Smooth muscle cell (in vitro differentiated cells): Measurements from ENCODE around the gene RECQL5. TPM values are rescaled to one million over a fixed set of nuclear protein-coding genes. Genes with fewer than 3 reads are reported as not detected.

ENCODE experiments used
- DNase-seq: peaks from one replicate; lab custom pipeline; 2025; ENCODE audit not compliant: unreplicated experiment; lab: John Stamatoyannopoulos, UW
- H2AFZ ChIP-seq: fragments of 200-600 bp; sonication (generic); 2 replicates; pipeline ENCODE4 v1.6.0; 2016; ENCODE audit warnings: antibody characterized with exemption, low read depth, mild to moderate bottlenecking
- H3F3A ChIP-seq: fragments of 200-600 bp; sonication (generic); 2 replicates; pipeline ENCODE4 v1.6.0; 2017; ENCODE audit warnings: antibody characterized with exemption, low read depth
- H3K27ac ChIP-seq: fragments of 200-600 bp; sonication (generic); 2 replicates; pipeline ENCODE4 v1.5.1; 2016; ENCODE audit warnings: low read depth, mild to moderate bottlenecking
- H3K27me3 ChIP-seq: fragments of 200-600 bp; sonication (generic); 2 replicates; pipeline ENCODE4 v1.6.1; 2016; ENCODE audit warnings: low read depth, mild to moderate bottlenecking
- H3K36me3 ChIP-seq: fragments of 200-600 bp; sonication (generic); 2 replicates; pipeline ENCODE4 v1.5.1; 2016; ENCODE audit warnings: low read depth
- H3K4me1 ChIP-seq: fragments of 200-600 bp; sonication (generic); 2 replicates; pipeline ENCODE4 v1.5.1; 2016; ENCODE audit warnings: low read depth
- H3K4me2 ChIP-seq: fragments of 200-600 bp; sonication (generic); 2 replicates; pipeline ENCODE4 v1.6.0; 2016; ENCODE audit warnings: mild to moderate bottlenecking
- H3K4me3 ChIP-seq: fragments of 200-600 bp; sonication (generic); 2 replicates; pipeline ENCODE4 v1.5.1; 2016; ENCODE audit warnings: mild to moderate bottlenecking
- H3K79me2 ChIP-seq: fragments of 200-600 bp; sonication (generic); 2 replicates; pipeline ENCODE4 v1.6.0; 2016; ENCODE audit warnings: low read depth, mild to moderate bottlenecking
- H3K9ac ChIP-seq: fragments of 200-600 bp; sonication (generic); 2 replicates; pipeline ENCODE4 v1.6.0; 2016; ENCODE audit warnings: low read depth
- H3K9me3 ChIP-seq: fragments of 200-600 bp; sonication (generic); replicated peaks from 2 replicates; pipeline ENCODE4 v1.5.1; 2016; ENCODE audit warnings: low read depth
- H4K20me1 ChIP-seq: fragments of 200-600 bp; sonication (generic); 2 replicates; pipeline ENCODE4 v1.6.0; 2016; ENCODE audit warnings: low read depth
- CTCF ChIP-seq: fragments of 200-600 bp; sonication (generic); IDR thresholded peaks from 2 replicates; pipeline ENCODE4 v1.5.1; 2017; ENCODE audit warnings: borderline replicate concordance, mild to moderate bottlenecking, antibody characterized with exemption; ENCODE audit not compliant: insufficient read depth, poor library complexity, severe bottlenecking
- WGBS: methylation state at CpG from one replicate; pipeline ENCODE4 v1.1.7; 2016; ENCODE audit warnings: low lambda C conversion rate; 5-methylcytosine and 5-hydroxymethylcytosine counted together
- polyA plus RNA-seq: library from polyadenylated mRNA; unstranded; fragments of >200 nt; fragmentation: Nextera tagmentation; extraction: Ambion mirVana; gene quantifications from 2 replicates; pipeline ENCODE4 v1.2.1, GENCODE V29; 2016
- total RNA-seq: library from RNA; depleted of rRNA; stranded (reverse); fragments of >200 nt; gene quantifications from 2 replicates; pipeline ENCODE4 v1.2.3, GENCODE V29; 2014

The RECQL5 gene
- total and polyA plus RNA-seq, 2 experiments from 2014 or later = 15.7 to 38.2 TPM

DNA sequence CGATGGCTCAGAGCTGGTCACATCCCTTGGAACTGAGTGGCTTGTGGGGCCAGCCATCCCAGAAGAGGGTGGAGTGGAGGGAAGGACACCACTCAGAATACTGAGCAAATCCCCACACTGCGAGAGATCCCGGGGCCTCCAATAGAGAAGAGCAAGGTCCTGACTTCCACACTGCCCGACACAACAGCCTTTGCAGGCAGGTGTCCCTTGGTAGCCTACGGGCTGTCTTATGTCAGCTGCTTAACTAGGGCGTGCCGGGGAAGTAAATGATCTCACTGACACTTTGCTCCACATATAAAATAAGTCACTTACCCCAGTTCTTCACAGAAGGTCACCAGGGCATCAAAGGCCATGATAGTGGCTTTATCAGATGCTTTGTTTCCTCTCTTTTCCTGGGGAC, 16.1 kb downstream of the RECQL5 start:
- Histone ChIP-seq H3K79me2 (no peaks in the 10 kb centered on the region), H3K4me3 (no peak overlapping the region), H3F3A (no peaks in the 10 kb centered on the region), H3K27ac (no peak overlapping the region), H3K4me2 (no peak overlapping the region), H2AFZ (no peak overlapping the region), H3K9me3 (no peaks in the 10 kb centered on the region), H3K27me3 (no peaks in the 10 kb centered on the region), H3K4me1 (no peaks in the 10 kb centered on the region), H3K36me3 (no peaks in the 10 kb centered on the region), H3K9ac (no peak overlapping the region), H4K20me1 (no peaks in the 10 kb centered on the region)
- DNase-seq = no peak
- no peak for TF ChIP-seq CTCF
- WGBS = 97% methylated on average over 7 of the region's 7 CpGs

DNA sequence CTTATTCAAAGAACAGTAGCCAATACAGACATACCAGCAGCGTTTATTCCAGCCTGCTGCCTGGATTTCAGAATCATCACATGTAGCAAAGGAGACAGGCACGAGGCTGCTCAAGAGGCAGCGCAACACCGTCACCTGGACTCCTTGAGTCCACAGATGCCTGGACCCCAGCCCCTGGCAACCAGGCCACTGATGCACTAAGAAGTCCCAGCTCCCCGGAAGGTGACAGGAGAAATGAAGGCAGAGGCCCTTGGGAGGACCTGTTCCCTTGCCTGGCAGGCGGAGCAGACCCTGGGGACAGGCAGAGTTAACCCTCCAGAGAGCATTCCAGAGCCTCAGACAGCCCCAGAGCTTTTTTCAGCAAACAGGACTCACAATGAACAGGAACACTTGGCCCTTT, 17.3 kb downstream of the RECQL5 start:
- 96% methylated on average over 6 of the region's 6 CpGs for WGBS
- no peak overlapping the region for H3K9ac ChIP-seq
- H3K4me3 ChIP-seq = no peak overlapping the region
- no peak for DNase-seq
- no peaks in the 10 kb centered on the region for H3K79me2 ChIP-seq
- H3K36me3 ChIP-seq = no peaks in the 10 kb centered on the region
- no peak overlapping the region for H2AFZ ChIP-seq
- no peak overlapping the region for H3K27ac ChIP-seq
- no peak for TF ChIP-seq CTCF
- H3K4me2 ChIP-seq = no peak overlapping the region
- H3K27me3 ChIP-seq = no peaks in the 10 kb centered on the region
- H4K20me1 ChIP-seq = no peaks in the 10 kb centered on the region
- no peaks in the 10 kb centered on the region for H3F3A ChIP-seq
- H3K4me1 ChIP-seq = no peaks in the 10 kb centered on the region
- H3K9me3 ChIP-seq = no peaks in the 10 kb centered on the region

- WGBS = 96% methylated on average over 7 of the region's 7 CpGs
- no peak overlapping the region for H3K27ac ChIP-seq
These were observed 19.0 kb downstream of the RECQL5 start for GRCh38 chr17:75647921-75648320.

More at GRCh38 chr17:75647921-75648320, 19.0 kb downstream of the RECQL5 start:
- Histone ChIP-seq H3K36me3 (no peaks in the 10 kb centered on the region), H2AFZ (no peak overlapping the region), H3K9ac (no peak overlapping the region), H3K27me3 (no peaks in the 10 kb centered on the region), H4K20me1 (no peaks in the 10 kb centered on the region), H3K4me1 (no peaks in the 10 kb centered on the region), H3K9me3 (no peaks in the 10 kb centered on the region), H3K79me2 (no peaks in the 10 kb centered on the region), H3K4me2 (no peak overlapping the region), H3K4me3 (no peak overlapping the region), H3F3A (no peaks in the 10 kb centered on the region)
- DNase-seq = no peak
- TF ChIP-seq CTCF = no peak
